Common myeloid progenitor, CD34-positive (primary cell): ENCODE measurements around the gene OR4C13. TPM values are rescaled to one million over a fixed set of nuclear protein-coding genes. Genes with fewer than 3 reads are reported as not detected.
"Not testable (repeated sequence)": the region's sequence is repeated elsewhere in the genome, so short reads cannot be mapped to it uniquely, and the experiment has no call there.

Experiments
- CTCF ChIA-PET: fragments of 350-600 bp; sonication (Branson Sonifier 250); formaldehyde crosslinking; loops from one replicate; lab custom pipeline; 2021; ENCODE audit warnings: antibody characterized with exemption; lab: Charles Lee
- POLR2A ChIA-PET: fragments of 350-600 bp; sonication (Branson Sonifier 250); formaldehyde crosslinking; loops from one replicate; lab custom pipeline; 2021; ENCODE audit warnings: antibody characterized with exemption; lab: Charles Lee
- DNase-seq, 3 donors: peaks; one replicate each; pipeline versions ENCODE4 v3.0.0 to v3.0.0-alpha.2; 2013
- H3K27ac ChIP-seq, 2 experiments: 1 replicate in 1 of 2; 2 replicates in 1 of 2; pipeline ENCODE4 v1.7.0; 2013; ENCODE audit warnings: inconsistent platforms in 2 of 2, low read length in 2 of 2, mild to moderate bottlenecking in 2 of 2, low read depth in 1 of 2, moderate library complexity in 1 of 2; ENCODE audit not compliant: severe bottlenecking in 2 of 2, insufficient read depth in 1 of 2, poor library complexity in 1 of 2
- H3K27me3 ChIP-seq, 5 experiments: replicated peaks in 2 of 5; 1 replicate in 3 of 5; 2 replicates in 2 of 5; pipeline versions ENCODE4 v1.6.1 to v1.7.0; 2013; ENCODE audit warnings: low read length in 4 of 5, mild to moderate bottlenecking in 2 of 5, moderate library complexity in 2 of 5, inconsistent platforms in 1 of 5; ENCODE audit not compliant: insufficient read depth in 5 of 5, control insufficient read depth in 4 of 5
- H3K36me3 ChIP-seq, 4 experiments: 1 replicate in 2 of 4; 2 replicates in 2 of 4; pipeline versions ENCODE4 v1.6.1 to v1.7.0; 2013; ENCODE audit warnings: low read length in 3 of 4, control low read depth in 1 of 4, mild to moderate bottlenecking in 1 of 4; ENCODE audit not compliant: control insufficient read depth in 4 of 4, insufficient read depth in 4 of 4
- H3K4me1 ChIP-seq, 4 experiments: 1 replicate in 3 of 4; 2 replicates in 1 of 4; pipeline versions ENCODE4 v1.6.1 to v1.7.1; 2013; ENCODE audit warnings: low read length in 3 of 4, mild to moderate bottlenecking in 3 of 4, control low read depth in 1 of 4, inconsistent platforms in 1 of 4, moderate library complexity in 1 of 4; ENCODE audit not compliant: control insufficient read depth in 4 of 4, insufficient read depth in 4 of 4; ENCODE audit errors: control extremely low read depth in 1 of 4
- H3K4me3 ChIP-seq, 7 experiments: 1 replicate in 4 of 7; 2 replicates in 3 of 7; pipeline versions ENCODE4 v1.5.1 to v1.7.0; 2013; ENCODE audit warnings: mild to moderate bottlenecking in 7 of 7, low read length in 6 of 7, moderate library complexity in 6 of 7, inconsistent platforms in 2 of 7, low read depth in 2 of 7, control low read depth in 1 of 7; ENCODE audit not compliant: insufficient read depth in 4 of 7, control insufficient read depth in 1 of 7; ENCODE audit errors: extremely low read depth in 1 of 7
- H3K9me3 ChIP-seq, 5 experiments: 1 replicate in 4 of 5; 2 replicates in 1 of 5; pipeline versions ENCODE4 v1.6.1 to v1.7.1; 2013; ENCODE audit warnings: low read length in 4 of 5, mild to moderate bottlenecking in 2 of 5, inconsistent platforms in 1 of 5, low read depth in 1 of 5, moderate library complexity in 1 of 5; ENCODE audit not compliant: control insufficient read depth in 4 of 5, insufficient read depth in 2 of 5; ENCODE audit errors: control extremely low read depth in 1 of 5
- WGBS: methylation state at CpG from one replicate; pipeline ENCODE4 v1.1.5; 2013; ENCODE audit not compliant: insufficient coverage; 5-methylcytosine and 5-hydroxymethylcytosine counted together
- polyA plus RNA-seq: library from polyadenylated mRNA; unstranded; fragments of 120-200 nt; gene quantifications from one replicate; pipeline ENCODE4 v1.2.1, GENCODE V29; 2013

The OR4C13 gene
- not detected for polyA plus RNA-seq

DNA sequence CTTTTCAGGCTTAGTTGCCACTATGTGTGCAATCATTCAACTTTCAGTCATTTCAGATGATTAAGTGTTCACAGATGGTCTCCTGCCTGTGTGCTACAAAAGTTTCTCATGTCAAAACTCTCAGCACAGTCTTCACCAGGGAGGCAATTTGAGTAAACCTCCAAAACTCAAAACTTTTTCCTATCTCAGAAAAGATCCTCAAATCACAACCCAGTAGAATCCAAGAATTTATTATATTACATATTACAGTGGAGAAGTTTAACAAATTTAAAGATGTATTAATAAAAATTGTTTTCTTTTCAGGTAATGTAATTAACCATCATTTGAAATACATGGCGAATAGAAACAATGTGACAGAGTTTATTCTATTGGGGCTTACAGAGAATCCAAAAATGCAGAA is at the start of gene OR4C13:
Gene OR4C13, plus strand, starts transcription at position 301 of the 400 bp plus-strand sequence. Its CDS starts 32 bp downstream, at position 333.
- no peak for DNase-seq
- no peaks in the 10 kb centered on the region for H3K36me3 ChIP-seq
- ChIA-PET POLR2A (no interaction called here), CTCF (no interaction called here)
- H3K4me3 ChIP-seq = no peak within 1 kb of the TSS
- H3K4me1 ChIP-seq = no peaks in the 10 kb centered on the region
- no peaks in the 10 kb centered on the region for H3K27me3 ChIP-seq
- no peak within 1 kb of the TSS for H3K27ac ChIP-seq
- no CpG with 5 or more reads among the region's 1 CpG for WGBS
- peaks cover 0 to 2% (median 0%) of the 10 kb centered on the region in 5 experiments for H3K9me3 ChIP-seq

DNA sequence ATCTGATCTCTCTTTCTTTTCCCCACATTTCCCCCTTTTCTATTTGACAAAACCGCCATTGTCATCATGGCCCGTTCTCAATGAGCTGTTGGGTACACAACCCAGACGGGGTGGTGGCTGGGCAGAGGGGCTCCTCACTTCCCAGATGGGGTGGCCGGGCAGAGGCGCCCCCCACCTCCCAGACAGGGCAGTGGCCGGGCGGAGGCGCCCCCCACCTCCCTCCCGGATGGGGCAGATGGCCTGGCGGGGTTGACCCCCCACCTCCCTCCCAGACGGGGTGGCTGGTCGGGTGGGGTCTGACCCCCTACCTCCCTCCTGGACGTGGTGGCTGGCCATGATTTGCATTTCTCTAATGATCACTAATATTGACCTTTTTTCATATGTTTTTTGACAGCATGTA is 40.7 kb upstream of the OR4C13 start:
- H3K27me3 ChIP-seq, H3K36me3 ChIP-seq, H3K4me1 ChIP-seq, POLR2A ChIA-PET, DNase-seq, H3K4me3 ChIP-seq, H3K9me3 ChIP-seq, CTCF ChIA-PET, H3K27ac ChIP-seq: not testable (repeated sequence)
- WGBS = 94% methylated on average over 10 of the region's 13 CpGs

DNA sequence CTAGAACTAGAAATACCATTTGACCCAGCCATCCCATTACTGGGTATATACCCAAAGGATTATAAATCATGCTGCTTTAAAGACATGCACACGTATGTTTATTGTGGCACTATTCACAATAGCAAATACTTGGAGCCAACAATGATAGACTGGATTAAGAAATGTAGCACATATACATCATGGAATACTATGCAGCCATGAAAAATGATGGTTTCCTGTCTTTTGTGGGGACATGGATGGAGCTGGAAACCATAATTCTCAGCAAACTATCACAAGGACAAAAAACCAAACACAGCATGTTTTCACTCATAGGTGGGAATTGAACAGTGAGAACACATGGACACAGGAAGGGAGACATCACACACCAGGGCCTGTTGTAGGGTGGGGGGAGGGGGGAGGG is 3.5 kb upstream of the OR4C13 start:
- H3K36me3 ChIP-seq, CTCF ChIA-PET, H3K27ac ChIP-seq, H3K27me3 ChIP-seq, H3K4me1 ChIP-seq, H3K4me3 ChIP-seq, POLR2A ChIA-PET, DNase-seq, H3K9me3 ChIP-seq: not testable (repeated sequence)
- WGBS = 40% methylated on average over 1 of the region's 1 CpG

GRCh38 chr11:49973439-49973838 is 21.2 kb downstream of the OR4C13 start:
- H3K4me1 ChIP-seq, H3K4me3 ChIP-seq, H3K9me3 ChIP-seq, POLR2A ChIA-PET, H3K36me3 ChIP-seq, H3K27ac ChIP-seq, DNase-seq, H3K27me3 ChIP-seq, CTCF ChIA-PET: not testable (repeated sequence)
- WGBS = 100% methylated on average over 1 of the region's 4 CpGs

DNA sequence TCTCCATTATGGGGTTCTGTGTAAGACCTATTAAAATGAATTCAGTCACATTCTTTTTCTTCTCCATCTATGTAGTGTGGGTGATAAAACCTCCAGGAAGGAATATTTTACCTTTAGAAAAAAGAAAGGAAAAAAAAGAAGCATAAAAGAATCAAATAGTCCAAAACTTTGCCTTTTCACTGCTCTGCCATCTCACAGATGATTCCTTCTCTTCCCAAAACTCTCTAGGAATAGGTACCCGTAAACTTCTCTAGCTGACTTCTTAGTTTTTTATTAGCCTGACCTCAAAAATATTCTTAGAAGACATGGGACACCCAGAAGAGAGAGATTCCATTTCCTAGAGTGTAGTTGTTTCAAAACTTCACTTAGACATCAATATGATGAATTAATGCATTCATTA is 30.2 kb downstream of the OR4C13 start, which contains the start of gene OR4C12:
Gene OR4C12, minus strand, starts transcription at position 101 of the 400 bp plus-strand sequence. Its CDS starts 34 bp downstream, at position 67.
- H3K4me3 ChIP-seq, H3K27ac ChIP-seq, DNase-seq, CTCF ChIA-PET, H3K27me3 ChIP-seq, H3K9me3 ChIP-seq, H3K36me3 ChIP-seq, H3K4me1 ChIP-seq, POLR2A ChIA-PET: not testable (repeated sequence)
- WGBS = no CpG with 5 or more reads among the region's 1 CpG

DNA sequence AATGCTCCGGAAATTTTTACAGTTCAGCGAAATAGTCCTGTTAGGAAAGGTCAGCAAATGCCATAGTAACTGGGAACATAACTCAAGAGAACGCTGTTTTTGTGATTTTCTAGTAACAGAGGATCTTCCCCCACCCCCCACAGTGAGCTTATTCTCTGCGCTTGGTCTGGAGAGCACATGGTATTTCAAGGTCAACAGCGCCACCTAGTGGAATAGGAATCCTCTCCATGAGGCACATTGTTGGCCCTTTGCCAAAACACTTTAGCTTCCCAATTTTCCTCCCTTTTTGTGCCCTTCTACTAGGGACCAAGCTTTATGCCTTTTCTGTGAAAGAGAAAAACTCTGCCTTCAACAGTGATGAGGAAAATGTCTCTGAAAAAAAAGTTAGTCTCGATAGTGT is 43.4 kb downstream of the OR4C13 start:
- Histone ChIP-seq H3K4me1 (no peaks in the 10 kb centered on the region), H3K9me3 (peaks cover 0 to 2% (median 0%) of the 10 kb centered on the region in 5 experiments), H3K4me3 (no peak overlapping the region), H3K27ac (no peak overlapping the region), H3K36me3 (no peaks in the 10 kb centered on the region), H3K27me3 (no peaks in the 10 kb centered on the region)
- peak; percentile 14 to 53 (median 49) for DNase-seq
- WGBS = 27% methylated on average over 6 of the region's 6 CpGs
- ChIA-PET POLR2A (no interaction called here), CTCF (no interaction called here)
